B cell (primary cell): ENCODE data around the gene ASIC3. TPM values are rescaled to one million over a fixed set of nuclear protein-coding genes. Genes with fewer than 3 reads are reported as not detected.
A peak's percentile ranks its signal among the peaks of the same experiment; 100 is the strongest.

Experiments
- ATAC-seq: fragments of 200-7000 bp; cut with Tn5 transposase; one replicate; pipeline ENCODE4 v1.10.0; 2021; ENCODE audit warnings: low read depth, mild to moderate bottlenecking, moderate number of reproducible peaks, moderate library complexity
- CTCF ChIA-PET: fragments of 350-600 bp; sonication (Branson Sonifier 250); formaldehyde crosslinking; loops from one replicate; lab custom pipeline; 2021; ENCODE audit warnings: antibody characterized with exemption, inconsistent platforms; lab: Charles Lee
- POLR2A ChIA-PET: fragments of 350-600 bp; sonication (Branson Sonifier 250); formaldehyde crosslinking; loops from one replicate; lab custom pipeline; 2021; ENCODE audit warnings: antibody characterized with exemption; lab: Charles Lee
- DNase-seq: peaks from one replicate; pipeline ENCODE4 v3.0.0; 2013
- H2AFZ ChIP-seq: 2 replicates; pipeline ENCODE4 v1.6.1; 2012; ENCODE audit warnings: mild to moderate bottlenecking, low read depth, low read length; ENCODE audit not compliant: insufficient read depth, poor library complexity, severe bottlenecking
- H3K27ac ChIP-seq, 2 donors: 1 replicate in 1 of 2; 2 replicates in 1 of 2; pipeline ENCODE4 v1.5.1; 2012 to 2013; ENCODE audit warnings: low read length in 2 of 2, mild to moderate bottlenecking in 2 of 2, moderate library complexity in 1 of 2
- H3K27me3 ChIP-seq, 4 experiments: fragments of 200-600 bp in 1 of 4; sonication (generic) in 1 of 4; replicated peaks in 1 of 4; 1 replicate in 2 of 4; 2 replicates in 2 of 4; pipeline versions ENCODE4 v1.6.1 to v1.7.0; 2013 to 2016; ENCODE audit warnings: low read length in 3 of 4, mild to moderate bottlenecking in 2 of 4, mixed read lengths in 1 of 4, moderate library complexity in 1 of 4; ENCODE audit not compliant: insufficient read depth in 4 of 4, control insufficient read depth in 3 of 4; ENCODE audit errors: control extremely low read depth in 1 of 4
- H3K36me3 ChIP-seq, 2 experiments: replicated peaks in 1 of 2; 1 replicate in 1 of 2; 2 replicates in 1 of 2; pipeline versions ENCODE4 v1.6.1 to v1.7.1; 2013; ENCODE audit warnings: low read length in 1 of 2; ENCODE audit not compliant: insufficient read depth in 2 of 2, control insufficient read depth in 1 of 2; ENCODE audit errors: control extremely low read depth in 1 of 2, extremely low read depth in 1 of 2
- H3K4me1 ChIP-seq, 2 donors: fragments of 200-600 bp in 1 of 2; sonication (generic) in 1 of 2; 1 replicate in 1 of 2; 2 replicates in 1 of 2; pipeline versions ENCODE4 v1.5.1 to v1.6.1; 2013 to 2017; ENCODE audit warnings: low read length in 2 of 2; ENCODE audit not compliant: control insufficient read depth in 2 of 2, insufficient read depth in 2 of 2
- H3K4me2 ChIP-seq: replicated peaks from 2 replicates; pipeline ENCODE3; 2012; ENCODE audit warnings: mild to moderate bottlenecking, low read depth, low read length; ENCODE audit not compliant: poor library complexity, severe bottlenecking
- H3K4me3 ChIP-seq, 5 experiments: fragments of 200-600 bp in 1 of 5; sonication (generic) in 1 of 5; 1 replicate in 3 of 5; 2 replicates in 2 of 5; pipeline versions ENCODE4 v1.5.1 to v1.7.0; 2011 to 2016; ENCODE audit warnings: low read length in 4 of 5, mild to moderate bottlenecking in 4 of 5, low read depth in 2 of 5, control low read depth in 1 of 5, moderate library complexity in 1 of 5; ENCODE audit not compliant: insufficient read depth in 1 of 5; ENCODE audit errors: control extremely low read depth in 1 of 5, extremely low read depth in 1 of 5
- H3K79me2 ChIP-seq: fragments of 200-600 bp; sonication (generic); one replicate; pipeline ENCODE4 v1.6.0; 2016; ENCODE audit warnings: low read length; ENCODE audit not compliant: control insufficient read depth, insufficient read depth
- H3K9ac ChIP-seq: fragments of 200-600 bp; sonication (generic); 2 replicates; pipeline ENCODE4 v1.6.1; 2017; ENCODE audit warnings: mild to moderate bottlenecking, low read length, moderate library complexity
- H3K9me3 ChIP-seq, 3 donors: one replicate each; pipeline versions ENCODE4 v1.6.1 to v1.7.1; 2013; ENCODE audit warnings: low read length in 2 of 3; ENCODE audit not compliant: control insufficient read depth in 2 of 3, insufficient read depth in 1 of 3; ENCODE audit errors: control extremely low read depth in 1 of 3
- H4K20me1 ChIP-seq: 2 replicates; pipeline ENCODE4 v1.6.0; 2012; ENCODE audit warnings: mild to moderate bottlenecking, low read length; ENCODE audit not compliant: insufficient read depth, control insufficient read depth, poor library complexity, severe bottlenecking
- H3K27ac Mint-ChIP-seq: one replicate; pipeline ENCODE4 v1.8.0; 2021; ENCODE audit warnings: mixed read lengths
- H3K27me3 Mint-ChIP-seq: one replicate; pipeline ENCODE4 v1.8.0; 2021; ENCODE audit warnings: mixed read lengths
- H3K4me1 Mint-ChIP-seq: one replicate; pipeline ENCODE4 v1.8.0; 2021; ENCODE audit warnings: mixed read lengths
- H3K4me3 Mint-ChIP-seq: one replicate; pipeline ENCODE4 v1.8.0; 2021; ENCODE audit warnings: mixed read lengths
- H3K9me3 Mint-ChIP-seq: one replicate; pipeline ENCODE4 v1.8.0; 2022; ENCODE audit warnings: mixed read lengths; ENCODE audit not compliant: insufficient read depth
- CTCF ChIP-seq: fragments of 200-600 bp; IDR thresholded peaks from one replicate; pipeline ENCODE4 v1.8.0; 2022; ENCODE audit warnings: antibody characterized with exemption, mild to moderate bottlenecking
- EZH2 ChIP-seq: IDR thresholded peaks from 2 replicates; pipeline ENCODE4 v1.6.1; 2012; ENCODE audit warnings: borderline replicate concordance, low read depth, mild to moderate bottlenecking, moderate library complexity, low read length; ENCODE audit not compliant: insufficient read depth, poor library complexity, severe bottlenecking
- WGBS: methylation state at CpG from one replicate; pipeline ENCODE4 v1.1.5; 2013; ENCODE audit warnings: missing lambda C conversion rate; ENCODE audit not compliant: insufficient coverage; 5-methylcytosine and 5-hydroxymethylcytosine counted together
- intact Hi-C: fragments of 100-400 bp; cut with micrococcal nuclease; formaldehyde crosslinking; loops from one replicate; pipeline ENCODE4 v1.10.0; 2022
- polyA plus RNA-seq: library from polyadenylated mRNA; depleted of rRNA; stranded (reverse); fragments of >200 nt; gene quantifications from 2 replicates; pipeline ENCODE4 v1.2.3, GENCODE V29; 2012
- total RNA-seq, 2 donors: library from RNA; stranded (reverse); fragments of 120-200 nt in 1 of 2; gene quantifications; 1 replicate in 1 of 2; 2 replicates in 1 of 2; pipeline versions ENCODE4 v1.2.3 to v1.2.4, GENCODE V29; 2013 to 2022

The ASIC3 gene
- total and polyA plus RNA-seq, 2 donors (not counting 1 experiment from before 2014, with no cell fraction given) = 4.8 to 5.0 TPM

GRCh38 chr7:151080522-151081169 is 32.3 kb downstream of the ASIC3 start, which contains the start of gene FASTK:
Gene FASTK, minus strand, starts transcription at chr7:151080809. Its CDS starts 43 bp downstream, at chr7:151080766.
- Histone ChIP-seq H3K9ac (peak within 1 kb of the TSS; percentile 85), H4K20me1 (peaks cover 26% of the 10 kb centered on the region), H3K27ac (peak within 1 kb of the TSS; percentile 68 to 92), H3K4me1 (peaks cover 42 to 52% of the 10 kb centered on the region in 2 donors), H3K36me3 (peaks cover 0 to 10% of the 10 kb centered on the region in 2 experiments), H3K27me3 (peaks cover 0 to 20% (median 8%) of the 10 kb centered on the region in 4 experiments), H3K9me3 (no peaks in the 10 kb centered on the region), H3K79me2 (peaks cover 39% of the 10 kb centered on the region), H3K4me3 (peak within 1 kb of the TSS; percentile 58 to 92 (median 89)), H2AFZ (peak within 1 kb of the TSS; percentile 92), H3K4me2 (peak within 1 kb of the TSS; percentile 95)
- TF ChIP-seq CTCF (no peak), EZH2 (no peak)
- Mint-ChIP-seq H3K9me3 (no peaks in the 10 kb centered on the region), H3K27ac (peak within 1 kb of the TSS; percentile 88), H3K27me3 (peaks cover 11% of the 10 kb centered on the region), H3K4me3 (peak within 1 kb of the TSS; percentile 87), H3K4me1 (peaks cover 52% of the 10 kb centered on the region)
- DNase-seq = peak; percentile 90
- 3% methylated on average over 65 of the region's 66 CpGs for WGBS
- peak; percentile 82 for ATAC-seq
- POLR2A ChIA-PET = interaction anchor here (1.2 kb wide), 1 partner anchor 52 kb away, joined by 8 read pairs; the partner anchor contains the start of gene ABCB8
- intact Hi-C loops = loop anchor here (1.0 to 10.0 kb wide), 7 partner anchors 21 to 1308 kb away; partner anchors contain the start of genes KCNH2, NUB1, SLC4A2 and ZNF467
- CTCF ChIA-PET = interaction anchor here (0.9 to 1.6 kb wide), 2 partner anchors 22 to 44 kb away, joined by 4 to 6 read pairs; no protein-coding TSS in a partner anchor
